ENCODE data around the gene AFF3. TPM values are rescaled to one million over a fixed set of nuclear protein-coding genes. Genes with fewer than 3 reads are reported as not detected.

AFF3 gene
- total and polyA plus RNA-seq, 2 of the 4 experiments (the other 2 are of a cell fraction): 12.9 to 14.3 TPM

DNA sequence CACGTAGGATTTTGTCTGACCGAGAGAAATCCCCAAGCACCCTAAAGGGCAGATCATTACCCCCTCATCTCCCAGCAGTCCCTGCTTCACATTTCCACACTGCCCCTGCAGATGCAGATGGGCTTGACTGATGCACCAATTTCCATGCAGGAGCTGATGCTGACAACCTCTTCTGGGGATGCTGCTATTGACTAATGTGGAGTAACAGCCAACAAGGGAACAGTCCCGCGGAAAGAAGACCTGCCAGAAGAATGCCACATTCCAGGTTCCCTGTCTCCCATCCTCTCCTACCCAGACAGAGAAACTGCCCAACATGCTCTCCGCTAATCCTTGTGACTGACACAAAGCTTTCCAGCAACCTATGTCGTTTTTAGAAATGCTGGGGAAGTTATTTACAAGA lies 91.7 kb downstream of the AFF3 start:
- H2BK5ac ChIP-seq (ENCODE audit: low read depth, low read length, poor library complexity, severe bottlenecking): no peak overlapping the region
- intact Hi-C loops (cut with micrococcal nuclease): no loop called here
- no peaks in the 10 kb centered on the region for H3K9me3 ChIP-seq (ENCODE audit: control insufficient read depth, insufficient read depth, low read length)
- peaks cover 4% of the 10 kb centered on the region for H3K4me1 ChIP-seq (ENCODE audit: control insufficient read depth, insufficient read depth, low read length)
- no peaks in the 10 kb centered on the region for H4K20me1 ChIP-seq (ENCODE audit: insufficient read depth, low read length)
- H2AK5ac ChIP-seq (ENCODE audit: low read depth, low read length): 0 out of 2 replicates have a peak overlapping the region, but pooled peaks have one; percentile 10
- no peak for DNase-seq
- H3K23ac ChIP-seq (ENCODE audit: low read depth, low read length): no peak overlapping the region; the same call in 1 of the 2 replicates
- POLR2A ChIA-PET (ENCODE audit: unreplicated experiment): no interaction called here
- peaks cover 32 to 48% of the 10 kb centered on the region in 2 experiments for H3K79me1 ChIP-seq (ENCODE audit: low read depth in 1 of 2, low read length in 2 of 2)
- H3K9ac ChIP-seq (ENCODE audit: low read depth, low read length): no peak overlapping the region
- H2BK20ac ChIP-seq (ENCODE audit: low read depth, low read length): peak overlapping the region; percentile 13; the same call in 1 of the 2 replicates
- no peak overlapping the region for H4K8ac ChIP-seq (ENCODE audit: low read depth in 2 of 2, low read length in 2 of 2)
- no peak for ATAC-seq (ENCODE audit: low read depth)
- no peaks in the 10 kb centered on the region for H3K27me3 ChIP-seq (ENCODE audit: control insufficient read depth, insufficient read depth, low read length)
- no peak overlapping the region for H2AFZ ChIP-seq (replicated peaks; ENCODE audit: low read length, poor library complexity)
- dilution Hi-C loops (cut with HindIII; ENCODE audit: low sequenced_read_pairs, unreplicated experiment): no loop called here
- no peak overlapping the region for H2AK9ac ChIP-seq (replicated peaks; ENCODE audit: low read depth, low read length, poor library complexity)
- CTCF ChIA-PET: interaction anchor here (0.6 kb wide), 1 partner anchor 399 kb away, joined by 3 read pairs; no protein-coding TSS in a partner anchor
- no peak overlapping the region; the same call in 1 of the 2 replicates for H4K91ac ChIP-seq (ENCODE audit: insufficient read depth, low read depth, low read length)
- WGBS, 2 experiments (ENCODE audit: extremely low coverage in 2 of 2, insufficient read length in 1 of 2): no CpG with 5 or more reads among the region's 6 CpGs
- no peak overlapping the region for H4K5ac ChIP-seq (ENCODE audit: low read depth, low read length)
- H3K36me3 ChIP-seq (ENCODE audit: control insufficient read depth, insufficient read depth, low read length): peaks cover 15% of the 10 kb centered on the region
- BruUV-seq (replicated peaks): no TSS peak
- H3K56ac ChIP-seq (ENCODE audit: extremely low read depth, insufficient read depth, low read length): no peak overlapping the region
- H3K4me2 ChIP-seq (ENCODE audit: low read depth, low read length): no peak overlapping the region
- H2BK15ac ChIP-seq (ENCODE audit: low read depth, low read length): no peak overlapping the region
- in situ Hi-C loops (cut with MboI; ENCODE audit: low sequenced_read_pairs): no loop called here
- H3K4ac ChIP-seq (ENCODE audit: low read depth, low read length): no peak overlapping the region
- peaks cover 14% of the 10 kb centered on the region for H3K9me1 ChIP-seq (ENCODE audit: insufficient read depth, low read length)
- H3K18ac ChIP-seq (ENCODE audit: low read depth, low read length): no peak overlapping the region
- H3K4me3 ChIP-seq (ENCODE audit: insufficient read depth, low read depth, low read length): no peak overlapping the region
- no peak overlapping the region for H3K27ac ChIP-seq (ENCODE audit: insufficient read depth, low read length)
- H2BK120ac ChIP-seq (ENCODE audit: low read depth, low read length): no peak overlapping the region
- TF ChIP-seq SMC3 (IDR thresholded peaks at IDR 0.05; ENCODE audit: low read depth, low read length) (no peak), MAFK (IDR thresholded peaks at IDR 0.05; ENCODE audit: low read depth, low read length) (no peak), MXI1 (IDR thresholded peaks at IDR 0.05; ENCODE audit: borderline replicate concordance, low read depth, low read length) (no peak), MAZ (IDR thresholded peaks at IDR 0.05; ENCODE audit: borderline replicate concordance, low read depth, low read length) (no peak), USF2 (IDR thresholded peaks at IDR 0.05; ENCODE audit: low read depth, low read length) (no peak), NFE2L2 (IDR thresholded peaks at IDR 0.05; ENCODE audit: low read depth, low read length) (no peak), RAD21 (IDR thresholded peaks at IDR 0.05; ENCODE audit: low read length) (no peak), FOS (IDR thresholded peaks at IDR 0.05; ENCODE audit: low read depth, low read length) (no peak), RFX5 (IDR thresholded peaks at IDR 0.05; ENCODE audit: low read depth, low read length) (no peak), RCOR1 (IDR thresholded peaks at IDR 0.05; ENCODE audit: insufficient replicate concordance, low read length) (no peak), POLR2A (IDR thresholded peaks at IDR 0.05; ENCODE audit: low read depth, low read length) (no peak), CEBPB (IDR thresholded peaks at IDR 0.05; ENCODE audit: low read depth, low read length) (no peak), CHD1 (IDR thresholded peaks at IDR 0.05; ENCODE audit: low read depth, low read length) (no peak), BHLHE40 (IDR thresholded peaks at IDR 0.05; ENCODE audit: low read depth, low read length) (no peak)
- TF ChIP-seq, protein P1, sequence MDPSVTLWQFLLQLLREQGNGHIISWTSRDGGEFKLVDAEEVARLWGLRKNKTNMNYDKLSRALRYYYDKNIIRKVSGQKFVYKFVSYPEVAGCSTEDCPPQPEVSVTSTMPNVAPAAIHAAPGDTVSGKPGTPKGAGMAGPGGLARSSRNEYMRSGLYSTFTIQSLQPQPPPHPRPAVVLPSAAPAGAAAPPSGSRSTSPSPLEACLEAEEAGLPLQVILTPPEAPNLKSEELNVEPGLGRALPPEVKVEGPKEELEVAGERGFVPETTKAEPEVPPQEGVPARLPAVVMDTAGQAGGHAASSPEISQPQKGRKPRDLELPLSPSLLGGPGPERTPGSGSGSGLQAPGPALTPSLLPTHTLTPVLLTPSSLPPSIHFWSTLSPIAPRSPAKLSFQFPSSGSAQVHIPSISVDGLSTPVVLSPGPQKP (IDR thresholded peaks at IDR 0.05; ENCODE audit: borderline replicate concordance, low read depth, low read length): no peak
- TF ChIP-seq, protein P2, sequence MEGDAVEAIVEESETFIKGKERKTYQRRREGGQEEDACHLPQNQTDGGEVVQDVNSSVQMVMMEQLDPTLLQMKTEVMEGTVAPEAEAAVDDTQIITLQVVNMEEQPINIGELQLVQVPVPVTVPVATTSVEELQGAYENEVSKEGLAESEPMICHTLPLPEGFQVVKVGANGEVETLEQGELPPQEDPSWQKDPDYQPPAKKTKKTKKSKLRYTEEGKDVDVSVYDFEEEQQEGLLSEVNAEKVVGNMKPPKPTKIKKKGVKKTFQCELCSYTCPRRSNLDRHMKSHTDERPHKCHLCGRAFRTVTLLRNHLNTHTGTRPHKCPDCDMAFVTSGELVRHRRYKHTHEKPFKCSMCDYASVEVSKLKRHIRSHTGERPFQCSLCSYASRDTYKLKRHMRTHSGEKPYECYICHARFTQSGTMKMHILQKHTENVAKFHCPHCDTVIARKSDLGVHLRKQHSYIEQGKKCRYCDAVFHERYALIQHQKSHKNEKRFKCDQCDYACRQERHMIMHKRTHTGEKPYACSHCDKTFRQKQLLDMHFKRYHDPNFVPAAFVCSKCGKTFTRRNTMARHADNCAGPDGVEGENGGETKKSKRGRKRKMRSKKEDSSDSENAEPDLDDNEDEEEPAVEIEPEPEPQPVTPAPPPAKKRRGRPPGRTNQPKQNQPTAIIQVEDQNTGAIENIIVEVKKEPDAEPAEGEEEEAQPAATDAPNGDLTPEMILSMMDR (conservative IDR thresholded peaks at IDR 0.05; ENCODE audit: low read depth, low read length): no peak
- H3K14ac ChIP-seq (replicated peaks; ENCODE audit: low read depth, low read length): no peak overlapping the region

All from IMR-90 (cell line).